Stimulated activated CD8-positive, alpha-beta memory T cell treated with anti-CD3 and anti-CD28 coated beads, Interleukin-15, amount 100 ng/mL, for 4 hours (primary cell): ENCODE results near the gene MCU.
"Not testable (repeated sequence)": the region's sequence is repeated elsewhere in the genome, so short reads cannot be mapped to it uniquely, and the experiment has no call there.

ENCODE experiments used
- DNase-seq, 2 donors: peaks; one replicate each; pipeline ENCODE4 v3.0.0-alpha.2; 2020; ENCODE audit warnings: low read depth in 2 of 2

MCU gene

GRCh38 chr10:72899545-72899944 is 207.6 kb downstream of the MCU start:
- no peak for DNase-seq

- DNase-seq, result not testable (repeated sequence)
Measured at GRCh38 chr10:72903941-72904446, 212.1 kb downstream of the MCU start.

DNA sequence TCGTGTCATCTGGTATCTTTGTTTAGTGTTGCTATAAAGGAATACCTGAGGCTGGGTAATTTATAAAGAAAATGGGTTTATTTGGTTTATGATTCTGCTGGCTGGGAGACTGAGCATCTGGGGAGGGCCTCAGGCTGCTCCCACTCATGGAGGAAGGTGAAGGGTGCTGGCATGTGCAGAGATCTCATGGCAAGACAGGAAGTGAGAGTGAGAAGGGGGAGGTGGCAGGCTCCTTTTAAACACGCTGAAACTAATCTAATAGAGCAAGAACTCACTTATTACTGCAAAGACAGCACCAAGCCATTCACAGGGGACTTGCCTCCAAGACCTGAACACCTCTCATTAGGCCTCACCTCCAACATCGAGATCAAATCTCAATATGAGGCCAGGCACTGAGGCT is 212.9 kb downstream of the MCU start:
- no peak for DNase-seq

DNA sequence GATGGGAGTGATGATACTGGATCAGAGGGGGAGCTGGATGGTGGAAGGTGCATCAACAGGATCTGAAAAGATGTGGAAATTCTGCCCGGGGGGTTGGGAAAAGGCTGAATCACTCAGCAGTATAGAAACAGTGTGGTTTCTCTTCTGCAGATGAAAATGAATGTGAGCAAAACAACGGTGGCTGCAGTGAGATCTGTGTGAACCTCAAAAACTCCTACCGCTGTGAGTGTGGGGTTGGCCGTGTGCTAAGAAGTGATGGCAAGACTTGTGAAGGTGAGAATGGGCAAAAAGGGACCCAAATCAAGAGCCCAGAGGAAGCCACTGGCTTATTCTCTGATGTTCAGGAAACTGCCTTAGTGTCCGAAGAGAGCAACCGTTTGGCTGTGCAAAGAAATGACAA is 214.5 kb downstream of the MCU start:
- no peak for DNase-seq

DNA sequence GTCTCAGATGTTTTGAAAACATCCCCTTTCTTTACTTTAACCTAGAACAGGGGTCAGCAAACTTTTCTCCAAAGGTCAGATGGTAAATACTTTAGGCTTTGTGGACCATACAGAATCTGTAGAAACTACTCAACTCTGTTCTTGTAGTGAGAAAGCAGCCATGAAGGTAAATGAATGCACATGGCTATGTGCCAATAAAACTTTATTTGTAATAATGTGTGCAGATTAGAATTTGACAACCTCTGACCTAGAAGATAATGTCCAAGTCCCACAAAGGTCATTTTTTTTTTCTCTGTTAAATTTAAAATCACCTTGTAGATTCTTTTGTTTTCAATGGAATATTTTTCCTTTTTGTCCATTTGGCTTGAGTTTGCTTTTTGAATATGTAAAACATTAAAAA is 218.8 kb downstream of the MCU start:
- DNase-seq, result no peak

GRCh38 chr10:72911758-72912157 is 219.8 kb downstream of the MCU start:
- no peak for DNase-seq

- DNase-seq, result no peak
Measured at GRCh38 chr10:72912736-72913135, 220.8 kb downstream of the MCU start.

- DNase-seq, result no peak
Measured at GRCh38 chr10:72913287-72913686, 221.3 kb downstream of the MCU start.

GRCh38 chr10:72917201-72917600 is 225.3 kb downstream of the MCU start:
- not testable (repeated sequence) for DNase-seq

DNA sequence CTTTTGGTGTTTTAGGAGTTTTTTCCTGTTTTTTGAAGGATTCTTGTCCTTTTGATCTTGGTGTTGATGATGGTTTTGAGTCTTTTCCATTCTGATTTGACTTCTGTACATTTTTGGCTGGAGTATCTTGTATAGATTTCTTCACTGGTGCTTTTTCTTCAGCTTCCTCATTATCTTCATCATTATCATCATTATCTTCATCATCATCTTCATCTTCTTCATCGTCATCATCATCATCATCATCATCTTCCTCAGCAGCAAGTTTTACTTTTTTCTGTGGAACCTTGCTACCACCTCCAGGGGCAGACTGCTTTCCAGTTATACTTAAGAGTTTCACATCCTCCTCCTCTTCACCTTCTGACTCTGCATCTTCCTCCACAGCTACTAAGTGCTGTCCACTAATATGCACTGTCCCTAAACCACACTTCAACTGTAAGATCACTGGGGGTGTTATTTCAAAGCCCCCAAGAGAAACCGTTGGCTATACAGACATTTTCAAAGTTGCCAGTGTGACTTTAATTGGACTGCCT is 225.9 kb downstream of the MCU start:
- not testable (repeated sequence) for DNase-seq

- DNase-seq, result no peak
Measured at GRCh38 chr10:72918352-72918751, 226.4 kb downstream of the MCU start.

DNA sequence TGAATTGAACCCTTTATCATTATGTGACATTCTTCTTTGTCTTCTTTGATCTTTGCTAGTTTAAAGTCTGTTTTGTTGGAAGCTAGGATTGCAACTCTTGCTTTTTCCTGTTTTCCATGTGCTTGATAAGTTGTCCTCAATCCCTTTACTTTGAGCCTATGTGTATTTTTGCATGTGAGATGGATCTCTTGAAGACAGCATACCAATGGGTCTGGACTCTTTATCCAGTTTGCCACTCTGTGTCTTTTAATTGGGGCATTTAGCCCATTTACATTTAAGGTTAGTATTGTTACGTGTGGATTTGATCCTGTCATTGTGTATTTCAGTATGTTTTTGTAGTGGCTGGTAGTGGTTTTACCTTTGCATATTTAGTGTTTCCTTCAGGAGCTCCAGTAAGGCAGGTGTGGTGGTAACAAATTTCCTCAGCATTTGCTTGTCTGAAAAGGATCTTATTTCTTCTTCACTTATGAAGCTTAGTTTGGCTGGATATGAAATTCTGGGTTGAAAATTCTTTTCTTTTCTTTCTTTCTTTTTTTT is 229.3 kb downstream of the MCU start:
- DNase-seq, result not testable (repeated sequence)

- no peak for DNase-seq
Measured at GRCh38 chr10:72924351-72924750, 232.4 kb downstream of the MCU start.

DNA sequence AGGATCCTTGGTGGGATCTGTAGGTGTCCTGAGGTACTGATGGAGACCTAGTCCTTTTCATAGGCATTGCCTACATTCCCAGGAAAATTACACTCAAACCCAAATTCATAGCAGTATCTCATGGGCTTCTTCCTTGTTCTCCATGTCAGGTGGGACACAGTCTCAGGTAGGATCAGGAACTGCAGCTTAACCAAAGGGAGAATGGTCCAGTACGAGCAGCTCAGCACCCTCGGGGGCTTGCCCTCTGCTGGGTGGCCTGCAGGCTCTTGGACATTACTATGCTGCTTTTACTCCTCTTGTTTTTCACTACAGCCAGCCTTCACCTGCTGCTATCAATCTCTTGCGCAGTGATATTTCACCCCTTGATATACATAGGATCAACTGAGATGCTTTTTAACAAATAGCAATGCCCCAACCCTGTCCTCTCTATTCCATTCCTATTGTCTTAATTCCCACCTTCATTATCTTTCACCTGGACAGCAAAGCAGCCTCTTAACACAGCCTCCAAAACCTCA is 234.1 kb downstream of the MCU start:
- DNase-seq, result no peak

DNA sequence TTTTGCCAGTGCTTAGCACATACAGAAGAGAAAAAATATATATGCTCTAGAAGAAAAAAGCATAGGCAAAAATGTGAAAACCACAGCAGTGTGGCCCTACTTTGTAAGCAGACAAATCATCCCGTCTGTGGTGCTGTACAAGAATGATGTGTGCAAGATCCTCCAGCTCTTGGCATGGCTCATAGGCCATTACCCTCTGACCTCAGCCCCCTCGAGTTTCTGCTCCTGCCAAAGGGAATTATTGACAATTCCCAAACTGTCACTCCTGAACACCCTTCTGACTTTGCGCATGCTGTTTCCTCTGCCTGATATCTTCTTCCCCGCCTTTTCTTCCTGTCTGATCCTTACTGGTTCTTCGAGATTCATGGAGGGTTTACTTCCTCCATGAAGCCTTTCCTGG is 235.5 kb downstream of the MCU start:
- no peak for DNase-seq

DNA sequence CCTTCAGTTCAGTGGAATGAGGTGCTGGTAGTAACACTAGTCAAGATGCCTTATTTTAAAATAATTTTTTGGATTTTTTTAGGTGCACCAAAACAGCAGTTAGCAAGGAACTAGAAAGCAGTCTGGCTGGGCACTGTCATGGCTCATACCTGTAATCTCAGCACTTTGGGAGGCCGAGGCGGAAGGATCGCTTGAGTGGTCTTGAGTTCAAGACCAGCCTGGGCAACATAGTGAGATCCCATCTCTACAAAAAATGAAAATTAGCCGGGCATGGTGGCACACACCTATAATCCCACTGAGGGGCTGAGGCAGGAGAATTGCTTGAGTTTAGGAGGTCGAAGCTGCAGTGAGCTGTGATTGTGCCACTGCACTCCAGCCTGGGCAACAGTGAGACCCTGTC is 236.9 kb downstream of the MCU start:
- DNase-seq, result no peak

DNA sequence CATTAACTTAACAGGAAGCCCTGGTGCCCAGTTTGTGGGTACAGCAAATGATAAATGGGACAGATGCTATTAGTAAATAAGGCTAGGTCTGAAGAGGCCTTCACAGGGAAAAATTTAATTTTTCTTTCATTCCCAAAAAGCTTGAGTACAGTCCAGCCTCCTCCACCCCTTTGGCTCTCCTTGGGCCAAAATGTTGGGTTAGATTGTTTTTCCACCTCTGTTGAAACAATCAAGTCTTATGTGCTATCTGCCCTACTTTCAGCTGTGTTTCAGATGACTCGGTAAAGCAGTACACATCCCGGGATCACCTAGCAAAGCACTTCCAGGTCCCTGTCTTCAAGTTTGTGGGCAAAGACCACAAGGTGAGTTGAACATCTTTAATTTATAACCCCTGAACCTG is 238.3 kb downstream of the MCU start:
- DNase-seq, result no peak

GRCh38 chr10:72932259-72933015 is 240.5 kb downstream of the MCU start:
- DNase-seq, result no peak

- no peak for DNase-seq
Measured at GRCh38 chr10:72935361-72935760, 243.4 kb downstream of the MCU start.
